GM12878 (cell line): ENCODE measurements around the gene CR1L. TPM values are rescaled to one million over a fixed set of nuclear protein-coding genes. Genes with fewer than 3 reads are reported as not detected.

Experiments used
- ATAC-seq: fragments of 200-7000 bp; cut with Tn5 transposase; 3 replicates; pipeline ENCODE4 v1.9.1; 2020; ENCODE audit warnings: mild to moderate bottlenecking, moderate library complexity
- BruUV-seq: library from RNA; stranded (reverse); fragments of 400-500 nt; replicated peaks from 2 replicates; lab custom pipeline; 2021; lab: Mats Ljungman, UMichigan
- CTCF ChIA-PET: fragments of 300-600 bp; sonication (Branson Sonifier 250); formaldehyde crosslinking; extraction: SDS; loops from one replicate; lab custom pipeline; 2021; ENCODE audit warnings: inconsistent platforms; lab: Yijun Ruan, JAX
- POLR2A ChIA-PET: fragments of 350-600 bp; formaldehyde crosslinking; extraction: SDS; loops from one replicate; lab custom pipeline; 2021; ENCODE audit warnings: inconsistent platforms; lab: Charles Lee
- RAD21 ChIA-PET: fragments of 300-600 bp; sonication (Branson Sonifier 250); formaldehyde crosslinking; loops from one replicate; lab custom pipeline; 2023; ENCODE audit warnings: antibody characterized with exemption; ENCODE audit not compliant: unreplicated experiment; lab: Charles Lee
- SMC1A ChIA-PET: fragments of 300-600 bp; sonication (Branson Sonifier 250); formaldehyde crosslinking; loops from one replicate; lab custom pipeline; 2023; ENCODE audit not compliant: unreplicated experiment, uncharacterized antibody; lab: Charles Lee
- DNase-seq: peaks from one replicate; pipeline ENCODE4 v3.0.0-alpha.2; 2011; ENCODE audit warnings: low read depth, low spot score
- FAIRE-seq: peaks from 3 replicates; lab custom pipeline; 2011; peaks lifted over from hg19 to GRCh38; lab: Jason Lieb, UNC
- H2AFZ ChIP-seq: 2 replicates; pipeline ENCODE4 v1.6.0; 2011; ENCODE audit warnings: low read depth, low read length, control low read depth; ENCODE audit not compliant: control insufficient read depth
- H3K27ac ChIP-seq: 2 replicates; pipeline ENCODE4 v1.5.1; 2011; ENCODE audit warnings: control low read depth; ENCODE audit not compliant: control insufficient read depth, insufficient read depth
- H3K27me3 ChIP-seq, 2 experiments: replicated peaks in 1 of 2; 2 replicates each; pipeline versions ENCODE4 v1.6.0 to v1.6.1; 2011; ENCODE audit warnings: low read length in 1 of 2; ENCODE audit not compliant: control insufficient read depth in 2 of 2, insufficient read depth in 2 of 2
- H3K36me3 ChIP-seq, 2 experiments: 2 replicates each; pipeline ENCODE4 v1.5.1; 2011; ENCODE audit warnings: low read length in 1 of 2; ENCODE audit not compliant: control insufficient read depth in 2 of 2, insufficient read depth in 2 of 2
- H3K4me1 ChIP-seq: 2 replicates; pipeline ENCODE4 v1.6.1; 2011; ENCODE audit warnings: mild to moderate bottlenecking, low read length, moderate library complexity, mixed read lengths; ENCODE audit not compliant: control insufficient read depth, insufficient read depth
- H3K4me2 ChIP-seq: 2 replicates; pipeline ENCODE4 v1.6.0; 2011; ENCODE audit warnings: control low read depth; ENCODE audit not compliant: control insufficient read depth, insufficient read depth
- H3K4me3 ChIP-seq: fragments of 200-600 bp; sonication (generic); 2 replicates; pipeline ENCODE4 v1.5.1; 2016
- H3K79me2 ChIP-seq: 2 replicates; pipeline ENCODE4 v1.6.0; 2011; ENCODE audit warnings: low read length; ENCODE audit not compliant: control insufficient read depth, insufficient read depth
- H3K9ac ChIP-seq: 2 replicates; pipeline ENCODE4 v1.8.0; 2011; ENCODE audit warnings: low read length, control low read depth, mixed read lengths; ENCODE audit not compliant: control insufficient read depth, insufficient read depth
- H3K9me3 ChIP-seq: replicated peaks from 3 replicates; pipeline ENCODE4 v1.5.1; 2011; ENCODE audit warnings: mild to moderate bottlenecking, low read length; ENCODE audit not compliant: control insufficient read depth, insufficient read depth
- H4K20me1 ChIP-seq: 2 replicates; pipeline ENCODE4 v1.6.0; 2011; ENCODE audit not compliant: control insufficient read depth, insufficient read depth
- BCL3 ChIP-seq: IDR thresholded peaks from 2 replicates; pipeline ENCODE4 v1.6.1; 2011; ENCODE audit warnings: borderline replicate concordance, low read depth, mild to moderate bottlenecking, moderate library complexity, low read length; ENCODE audit not compliant: insufficient read depth, poor library complexity, severe bottlenecking
- IRF3 ChIP-seq: fragments of 450-650 bp; IDR thresholded peaks from 2 replicates; pipeline ENCODE4 v1.6.1; 2014; ENCODE audit warnings: mild to moderate bottlenecking
- STAT1 ChIP-seq: fragments of 450-650 bp; conservative IDR thresholded peaks from 2 replicates; pipeline ENCODE4 v1.6.1; 2014; ENCODE audit warnings: antibody characterized with exemption, mild to moderate bottlenecking
- YBX1 ChIP-seq: fragments of 450-650 bp; IDR thresholded peaks from 2 replicates; pipeline ENCODE4 v1.6.1; 2016; ENCODE audit warnings: antibody characterized with exemption
- WGBS: methylation state at CpG from one replicate; pipeline ENCODE4 v1.1.6; 2016; ENCODE audit warnings: low lambda C conversion rate; ENCODE audit not compliant: insufficient replicate concordance, insufficient coverage; ENCODE audit errors: missing lambda C conversion rate; 5-methylcytosine and 5-hydroxymethylcytosine counted together
- in situ Hi-C: fragments of 300-500 bp; cut with MboI; formaldehyde crosslinking; loops from 9 replicates; pipeline ENCODE4 v1.14.3; 2018; ENCODE audit warnings: mixed read lengths
- intact Hi-C: fragments of 100-400 bp; cut with micrococcal nuclease; formaldehyde crosslinking; loops from one replicate; pipeline ENCODE4 v1.14.2; 2022; ENCODE audit not compliant: unreplicated experiment
- polyA plus RNA-seq, 11 experiments: library from polyadenylated mRNA; depleted of rRNA in 4 of 11; unstranded in 6 of 11; stranded (reverse) in 5 of 11; fragments of >200 nt; fragmentation: Nextera tagmentation in 4 of 11; fragmentation: Illumina TruSeq in 1 of 11; extraction: Ambion mirVana in 4 of 11; extraction: Trizol in 1 of 11; gene quantifications; 1 replicate in 1 of 11; 2 replicates in 10 of 11; pipeline versions ENCODE4 v1.2.1 to v1.2.3, GENCODE V29; 2011 to 2016; ENCODE audit warnings: inconsistent platforms in 2 of 11, missing spikeins in 2 of 11, low read depth in 1 of 11
- total RNA-seq, 4 experiments: library from RNA; depleted of rRNA in 3 of 4; stranded (reverse); fragments of >200 nt in 3 of 4; fragmentation: Illumina TruSeq in 1 of 4; extraction: Trizol in 1 of 4; gene quantifications; 2 replicates each; pipeline versions ENCODE4 v1.2.1 to v1.2.3, GENCODE V29; 2013 to 2021

Gene CR1L
- total and polyA plus RNA-seq, 10 of the 15 experiments (the other 5 are each of a cell fraction or from before 2014, with no cell fraction given), result 0.11 TPM; not detected in 9

GRCh38 chr1:207695891-207696290, 51.0 kb downstream of the CR1L start:
- Histone ChIP-seq H3K27ac (no peak overlapping the region), H3K9ac (no peak overlapping the region), H3K4me3 (no peak overlapping the region), H3K27me3 (no peaks in the 10 kb centered on the region), H3K4me1 (no peaks in the 10 kb centered on the region), H3K4me2 (no peak overlapping the region), H3K9me3 (no peaks in the 10 kb centered on the region), H3K36me3 (no peaks in the 10 kb centered on the region), H4K20me1 (no peaks in the 10 kb centered on the region), H2AFZ (no peak overlapping the region), H3K79me2 (no peaks in the 10 kb centered on the region)
- TF ChIP-seq BCL3 (no peak), YBX1 (no peak), IRF3 (no peak), STAT1 (no peak)
- ChIA-PET CTCF (no interaction called here), SMC1A (no interaction called here), RAD21 (no interaction called here), POLR2A (no interaction called here)
- 38% methylated on average over 2 of the region's 2 CpGs for WGBS
- in situ Hi-C loops (no loop called here), intact Hi-C loops (loop anchor here (5.0 kb wide), 1 partner anchor 101 kb away; no protein-coding TSS in a partner anchor)
- no peak for ATAC-seq
- no peak for DNase-seq
- FAIRE-seq, result no peak
- BruUV-seq, result no TSS peak
